SK-N-SH (cell line): ENCODE results near the gene CAMKMT. TPM values are rescaled to one million over a fixed set of nuclear protein-coding genes. Genes with fewer than 3 reads are reported as not detected.

Experiments
- CTCF ChIA-PET: fragments of 300-600, 350-600 bp; formaldehyde crosslinking; extraction: SDS; loops from one replicate; lab custom pipeline; 2021; lab: Yijun Ruan, JAX
- POLR2A ChIA-PET: fragments of 350-600 bp; sonication (Branson Sonifier 250); formaldehyde crosslinking; extraction: SDS; loops from one replicate; lab custom pipeline; 2020; ENCODE audit warnings: antibody characterized with exemption, inconsistent platforms; lab: Yijun Ruan, JAX
- DNase-seq: peaks from one replicate; pipeline ENCODE4 v3.0.0; 2012
- H2AFZ ChIP-seq: fragments of 200-600 bp; sonication (generic); 2 replicates; pipeline ENCODE4 v1.8.1; 2016; ENCODE audit warnings: antibody characterized with exemption, mild to moderate bottlenecking, low read depth
- H3F3A ChIP-seq: fragments of 200-600 bp; sonication (generic); replicated peaks from 2 replicates; pipeline ENCODE3; 2016; ENCODE audit warnings: antibody characterized with exemption, mild to moderate bottlenecking; ENCODE audit not compliant: insufficient read depth
- H3K27ac ChIP-seq, 2 experiments: fragments of 200-500 bp in 1 of 2; fragments of 200-600 bp in 1 of 2; sonication (Bioruptor generic) in 1 of 2; sonication (generic), shearing (Covaris generic) in 1 of 2; 2 replicates each; pipeline versions ENCODE4 v1.5.1 to v1.6.1; 2014 to 2016; ENCODE audit warnings: low read depth in 2 of 2, inconsistent platforms in 1 of 2, low read length in 1 of 2, mild to moderate bottlenecking in 1 of 2, mixed read lengths in 1 of 2
- H3K27me3 ChIP-seq: fragments of 200-600 bp; sonication (generic), shearing (Covaris generic); 2 replicates; pipeline ENCODE4 v1.6.1; 2016; ENCODE audit warnings: mixed run types; ENCODE audit not compliant: insufficient read depth
- H3K36me3 ChIP-seq, 2 experiments: fragments of 200-500 bp in 1 of 2; fragments of 200-600 bp in 1 of 2; sonication (Bioruptor generic) in 1 of 2; sonication (generic) in 1 of 2; replicated peaks in 1 of 2; 2 replicates each; pipeline versions ENCODE3 to v1.5.1; 2014 to 2016; ENCODE audit warnings: low read length in 1 of 2, mild to moderate bottlenecking in 1 of 2; ENCODE audit not compliant: insufficient read depth in 2 of 2, control insufficient read depth in 1 of 2
- H3K4me1 ChIP-seq, 2 experiments: fragments of 200-500 bp in 1 of 2; fragments of 200-600 bp in 1 of 2; sonication (Bioruptor generic) in 1 of 2; sonication (generic), shearing (Covaris generic) in 1 of 2; 2 replicates each; pipeline versions ENCODE4 v1.5.1 to v1.6.1; 2014 to 2016; ENCODE audit warnings: low read depth in 1 of 2, low read length in 1 of 2, mixed run types in 1 of 2; ENCODE audit not compliant: insufficient read depth in 2 of 2, control insufficient read depth in 1 of 2
- H3K4me2 ChIP-seq: fragments of 200-600 bp; sonication (generic), shearing (Covaris generic); 2 replicates; pipeline ENCODE4 v1.6.1; 2017; ENCODE audit warnings: mixed run types
- H3K4me3 ChIP-seq, 2 experiments: fragments of 200-500 bp in 1 of 2; fragments of 200-600 bp in 1 of 2; sonication (Bioruptor generic) in 1 of 2; sonication (generic), shearing (Covaris generic) in 1 of 2; 2 replicates each; pipeline versions ENCODE4 v1.5.1 to v1.8.1; 2014 to 2016; ENCODE audit warnings: low read depth in 2 of 2, inconsistent platforms in 1 of 2, low read length in 1 of 2, mild to moderate bottlenecking in 1 of 2, mixed read lengths in 1 of 2, moderate library complexity in 1 of 2
- H3K79me2 ChIP-seq: fragments of 200-600 bp; sonication (generic); 2 replicates; pipeline ENCODE4 v1.8.1; 2017; ENCODE audit warnings: mild to moderate bottlenecking; ENCODE audit not compliant: insufficient read depth
- H3K9ac ChIP-seq: fragments of 200-600 bp; sonication (generic); 2 replicates; pipeline ENCODE4 v1.6.1; 2017; ENCODE audit warnings: mixed run types
- H3K9me2 ChIP-seq: fragments of 200-600 bp; sonication (generic); 2 replicates; pipeline ENCODE4 v1.6.1; 2017; ENCODE audit warnings: mixed run types
- H3K9me3 ChIP-seq: fragments of 200-600 bp; sonication (generic); 2 replicates; pipeline ENCODE4 v1.6.1; 2017; ENCODE audit warnings: mixed run types, mild to moderate bottlenecking, moderate library complexity
- H4K20me1 ChIP-seq: fragments of 200-600 bp; sonication (generic); 2 replicates; pipeline ENCODE4 v1.6.1; 2017; ENCODE audit warnings: mild to moderate bottlenecking, mixed run types; ENCODE audit not compliant: insufficient read depth
- CHD2 ChIP-seq: fragments of 150-350 bp; IDR thresholded peaks from 2 replicates; pipeline ENCODE4 v1.6.1; 2018; ENCODE audit warnings: low read length; ENCODE audit not compliant: partially characterized antibody
- CTCF ChIP-seq: fragments of 200-600 bp; sonication (generic); IDR thresholded peaks from 2 replicates; pipeline ENCODE4 v1.6.1; 2017; ENCODE audit warnings: antibody characterized with exemption, mild to moderate bottlenecking, moderate library complexity
- ELF1 ChIP-seq: IDR thresholded peaks from 2 replicates; pipeline ENCODE4 v1.4.0; 2012
- EP300 ChIP-seq, 2 experiments: IDR thresholded peaks; 2 replicates each; pipeline versions ENCODE4 v1.4.0 to v1.6.1; 2012; ENCODE audit warnings: borderline replicate concordance in 1 of 2, low read depth in 1 of 2, low read length in 1 of 2
- FOXJ3 ChIP-seq: sonication (generic); formaldehyde crosslinking; IDR thresholded peaks from 2 replicates; pipeline ENCODE4 v1.5.1; 2020; ENCODE audit warnings: mild to moderate bottlenecking, missing genetic modification reagents
- FOXM1 ChIP-seq: IDR thresholded peaks from 2 replicates; pipeline ENCODE4 v1.4.0; 2012; ENCODE audit warnings: low read depth, mild to moderate bottlenecking
- GABPA ChIP-seq: IDR thresholded peaks from 2 replicates; pipeline ENCODE4 v1.4.0; 2012; ENCODE audit warnings: low read depth, mild to moderate bottlenecking
- JUND ChIP-seq: IDR thresholded peaks from 2 replicates; pipeline ENCODE4 v1.4.0; 2012
- MXI1 ChIP-seq: IDR thresholded peaks from 2 replicates; pipeline ENCODE4 v1.6.1; 2012; ENCODE audit warnings: mild to moderate bottlenecking, low read depth, low read length, improper control_type of control experiment
- NFIC ChIP-seq: IDR thresholded peaks from 2 replicates; pipeline ENCODE4 v1.4.0; 2012; ENCODE audit warnings: borderline replicate concordance
- POLR2AphosphoS5 ChIP-seq: IDR thresholded peaks from 2 replicates; pipeline ENCODE4 v1.6.1; 2012; ENCODE audit warnings: low read depth, low read length
- RAD21 ChIP-seq: IDR thresholded peaks from 2 replicates; pipeline ENCODE4 v1.6.1; 2012; ENCODE audit warnings: mild to moderate bottlenecking, low read length
- RFX5 ChIP-seq: IDR thresholded peaks from 2 replicates; pipeline ENCODE4 v1.6.1; 2012; ENCODE audit warnings: mild to moderate bottlenecking, improper control_type of control experiment, low read length
- SIN3A ChIP-seq: IDR thresholded peaks from 2 replicates; pipeline ENCODE4 v1.6.1; 2012; ENCODE audit warnings: low read depth, mild to moderate bottlenecking, low read length, moderate library complexity, borderline replicate concordance
- TEAD4 ChIP-seq: IDR thresholded peaks from 2 replicates; pipeline ENCODE4 v1.4.0; 2012; ENCODE audit warnings: mild to moderate bottlenecking, borderline replicate concordance; ENCODE audit not compliant: insufficient read depth
- ZBTB33 ChIP-seq: IDR thresholded peaks from 2 replicates; pipeline ENCODE4 v1.4.0; 2012; ENCODE audit warnings: low read depth, borderline replicate concordance
- WGBS: methylation state at CpG from one replicate; pipeline ENCODE4 v1.1.6; 2017; ENCODE audit warnings: low lambda C conversion rate; 5-methylcytosine and 5-hydroxymethylcytosine counted together
- polyA plus RNA-seq, 3 experiments: library from polyadenylated mRNA; depleted of rRNA; stranded (reverse); fragments of >200 nt; gene quantifications; 2 replicates each; pipeline ENCODE4 v1.2.3, GENCODE V29; 2012

CAMKMT gene
- polyA plus RNA-seq, 1 of the 3 experiments (the other 2 are of a cell fraction) = 5.9 TPM

DNA sequence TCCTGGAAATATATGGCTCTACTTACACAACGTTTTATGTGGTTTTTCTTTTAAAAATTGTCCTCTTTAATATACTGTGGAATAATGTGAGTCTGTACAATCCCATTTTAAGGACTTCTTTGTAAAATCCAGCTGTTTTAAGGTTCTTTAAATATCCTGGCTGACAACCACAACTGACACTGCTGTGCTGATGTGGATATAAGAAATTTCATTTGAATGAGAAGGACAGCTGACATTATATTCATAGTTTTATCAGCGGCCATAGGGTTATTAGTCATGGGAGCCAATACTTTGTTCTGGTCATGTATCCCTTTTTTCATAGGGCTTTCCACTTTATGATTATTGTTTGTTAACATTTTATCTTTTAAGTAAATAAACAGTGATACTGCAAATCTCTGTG lies 169.5 kb downstream of the CAMKMT start (continued):
- TF ChIP-seq SIN3A = no peak
- TF ChIP-seq RAD21 = no peak
- TF ChIP-seq CHD2 = no peak
- no peak for TF ChIP-seq ELF1

- Histone ChIP-seq H3K4me1 (peaks cover 14 to 22% of the 10 kb centered on the region in 2 experiments; a peak in 3 of 4 replicates), H3K36me3 (no peaks in the 10 kb centered on the region), H3K4me2 (no peak overlapping the region), H3K9ac (no peak overlapping the region), H3K79me2 (no peaks in the 10 kb centered on the region), H3K27me3 (no peaks in the 10 kb centered on the region), H3K9me2 (no peaks in the 10 kb centered on the region), H3K9me3 (no peaks in the 10 kb centered on the region; the same call in 1 of the 2 replicates), H3K27ac (no peak overlapping the region), H2AFZ (no peak overlapping the region), H3F3A (no peaks in the 10 kb centered on the region), H4K20me1 (no peaks in the 10 kb centered on the region), H3K4me3 (no peak overlapping the region)
- ChIA-PET POLR2A (no interaction called here), CTCF (interaction anchor here (0.9 to 3.6 kb wide), 3 partner anchors 12 to 424 kb away, joined by 3 to 20 read pairs (median 3); no protein-coding TSS in a partner anchor)
- TF ChIP-seq FOXJ3 (CRISPR knock-in tag) (no peak), GABPA (no peak), TEAD4 (no peak), FOXM1 (no peak), CTCF (no peak), MXI1 (no peak), ZBTB33 (no peak), EP300 (IDR thresholded peaks at IDR 0.05; ENCODE audit: borderline replicate concordance in 1 of 2, low read depth in 1 of 2, low read length in 1 of 2) (no peak), JUND (no peak), POLR2AphosphoS5 (no peak), RFX5 (no peak), NFIC (no peak)
- 80% methylated on average over 2 of the region's 2 CpGs for WGBS
- no peak for DNase-seq
Observed at GRCh38 chr2:44532031-44532430, 170.3 kb downstream of the CAMKMT start.
